Stimulated activated CD8-positive, alpha-beta memory T cell treated with anti-CD3 and anti-CD28 coated beads, Interleukin-12 subunit alpha, Interleukin-12 subunit beta, amount 100 ng/mL, for 24 hours (primary cell): ENCODE data around the gene NRL.

ENCODE experiments used
- DNase-seq: peaks from one replicate; pipeline ENCODE4 v3.0.0-alpha.2; 2020; ENCODE audit errors: extremely low read depth

NRL gene

GRCh38 chr14:24098927-24099813, 15.6 kb downstream of the NRL start:
- DNase-seq = no peak

- no peak for DNase-seq
Observed at GRCh38 chr14:24098229-24098926, 16.4 kb downstream of the NRL start.

- DNase-seq = no peak
Observed at GRCh38 chr14:24096545-24097181, 18.1 kb downstream of the NRL start.

GRCh38 chr14:24095271-24096068, 19.3 kb downstream of the NRL start:
- peak; percentile 27 for DNase-seq

GRCh38 chr14:24094841-24095270, 19.9 kb downstream of the NRL start:
- DNase-seq = no peak

- peak; percentile 65 for DNase-seq
Observed at GRCh38 chr14:24093901-24094840, 20.6 kb downstream of the NRL start, which contains the start of gene PCK2. Gene PCK2 (plus strand): TSS chr14:24094311. CDS start chr14:24094406, 95 bp downstream.

- no peak for DNase-seq
Observed at GRCh38 chr14:24093207-24093900, 21.4 kb downstream of the NRL start.

GRCh38 chr14:24092505-24093206, 22.1 kb downstream of the NRL start:
- no peak for DNase-seq

- DNase-seq = no peak
Observed at GRCh38 chr14:24092110-24092504, 22.6 kb downstream of the NRL start.

- DNase-seq = no peak
Observed at GRCh38 chr14:24089890-24090289, 24.9 kb downstream of the NRL start.

- no peak for DNase-seq
Observed at GRCh38 chr14:24088095-24088494, 26.7 kb downstream of the NRL start.

GRCh38 chr14:24087004-24087403, 27.7 kb downstream of the NRL start:
- DNase-seq = no peak

GRCh38 chr14:24086193-24086955, 28.4 kb downstream of the NRL start:
- no peak for DNase-seq

GRCh38 chr14:24085215-24085614, 29.5 kb downstream of the NRL start:
- DNase-seq = no peak

GRCh38 chr14:24084440-24084839, 30.3 kb downstream of the NRL start:
- no peak for DNase-seq

GRCh38 chr14:24083462-24083861, 31.3 kb downstream of the NRL start:
- no peak for DNase-seq

- DNase-seq = no peak
Observed at GRCh38 chr14:24082411-24083080, 32.2 kb downstream of the NRL start.

GRCh38 chr14:24081739-24082211, 33.0 kb downstream of the NRL start:
- DNase-seq = no peak
